Measurements from ENCODE around the gene UXS1. TPM values are rescaled to one million over a fixed set of nuclear protein-coding genes. Genes with fewer than 3 reads are reported as not detected.

Gene UXS1
- total and polyA plus RNA-seq, 2 experiments from 2014 or later = 35.8 to 57.5 TPM

DNA sequence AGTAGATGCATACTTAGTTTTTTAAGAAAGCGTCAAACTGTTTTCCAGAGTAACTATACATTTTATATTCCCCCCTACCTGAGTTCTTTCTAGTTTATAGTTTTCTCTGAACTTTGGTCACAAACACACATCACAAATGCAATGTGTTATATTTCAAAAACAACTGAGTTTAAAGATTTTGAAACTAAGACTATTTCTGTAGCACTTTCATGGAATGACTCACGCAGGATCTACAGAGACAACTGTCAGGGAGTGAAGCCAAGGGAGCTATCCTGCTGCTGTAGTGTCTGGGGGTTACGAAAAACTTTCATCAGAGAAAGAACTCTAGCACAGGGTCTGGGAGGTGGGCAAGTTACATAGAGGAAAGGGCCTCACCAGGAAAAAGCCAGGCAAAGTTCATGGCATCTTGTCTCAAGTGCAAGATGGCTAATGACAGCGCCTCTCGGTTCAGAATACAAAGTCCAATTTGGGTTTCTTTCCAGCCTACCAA is 66.8 kb downstream of the UXS1 start:
- no peaks in the 10 kb centered on the region for H3K79me2 ChIP-seq (ENCODE audit: insufficient read depth)
- no peak overlapping the region for H3K4me3 ChIP-seq
- H3K9me2 ChIP-seq (ENCODE audit: insufficient read depth) = no peaks in the 10 kb centered on the region
- DNase-seq = peak; percentile 32
- H3K27me3 ChIP-seq (replicated peaks; ENCODE audit: insufficient read depth) = no peaks in the 10 kb centered on the region
- peaks cover 5% of the 10 kb centered on the region; the same call in 1 of the 2 replicates for H3K4me1 ChIP-seq (ENCODE audit: insufficient read depth)
- H3K4me2 ChIP-seq (ENCODE audit: unreplicated experiment) = no peak overlapping the region
- in situ Hi-C loops (cut with MboI) = no loop called here
- no peaks in the 10 kb centered on the region for H3K36me3 ChIP-seq (ENCODE audit: low read depth)
- H3K27ac ChIP-seq = no peak overlapping the region
- H2AFZ ChIP-seq = no peak overlapping the region
- no peaks in the 10 kb centered on the region for H3F3A ChIP-seq (ENCODE audit: insufficient read depth)
- no peaks in the 10 kb centered on the region for H3K9me3 ChIP-seq (ENCODE audit: low read depth)
- TF ChIP-seq EZH2 (IDR thresholded peaks at IDR 0.05; ENCODE audit: insufficient read depth, poor library complexity, severe bottlenecking) = no peak
- H4K20me1 ChIP-seq (ENCODE audit: insufficient read depth) = no peaks in the 10 kb centered on the region
- WGBS, 2 experiments (ENCODE audit: low coverage in 1 of 2, low lambda C conversion rate in 2 of 2, missing lambda C conversion rate in 2 of 2) = 95 to 96% methylated on average over 5 of the region's 5 CpGs
- no peak overlapping the region for H3K9ac ChIP-seq

DNA sequence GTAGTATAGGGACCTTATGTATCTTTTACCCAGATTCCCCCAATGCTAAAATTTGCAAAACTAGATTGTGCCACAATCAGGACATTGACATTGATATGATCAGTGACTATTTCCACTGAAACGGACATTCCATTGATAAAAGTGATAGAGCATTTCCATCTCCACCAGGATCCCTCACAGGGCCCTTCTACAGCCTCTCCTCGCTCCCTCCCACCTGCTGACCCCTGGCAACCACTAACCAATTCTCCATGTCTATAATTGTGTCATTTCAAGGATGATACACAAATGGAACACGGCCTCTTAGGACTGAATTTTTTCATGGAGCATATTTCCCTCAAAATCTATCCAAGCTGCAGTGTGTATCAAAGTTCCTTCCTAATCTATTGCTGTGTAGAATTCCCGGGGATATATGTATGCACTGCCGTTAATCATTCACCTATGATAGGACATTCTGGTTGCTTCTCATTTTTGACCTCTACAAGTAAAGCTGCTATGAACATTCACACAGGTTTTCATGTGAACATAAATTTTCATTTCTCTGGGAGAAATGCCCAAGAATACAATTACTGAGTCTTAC is 67.3 kb downstream of the UXS1 start:
- Histone ChIP-seq H3K9me3 (ENCODE audit: low read depth) (no peaks in the 10 kb centered on the region), H3K4me3 (no peak overlapping the region), H2AFZ (no peak overlapping the region), H3K79me2 (ENCODE audit: insufficient read depth) (no peaks in the 10 kb centered on the region), H3K27me3 (replicated peaks; ENCODE audit: insufficient read depth) (no peaks in the 10 kb centered on the region), H3K4me1 (ENCODE audit: insufficient read depth) (peaks cover 5% of the 10 kb centered on the region; the same call in 1 of the 2 replicates), H3K36me3 (ENCODE audit: low read depth) (no peaks in the 10 kb centered on the region), H3K9me2 (ENCODE audit: insufficient read depth) (no peaks in the 10 kb centered on the region), H3K4me2 (ENCODE audit: unreplicated experiment) (no peak overlapping the region), H3F3A (ENCODE audit: insufficient read depth) (no peaks in the 10 kb centered on the region), H3K27ac (no peak overlapping the region), H4K20me1 (ENCODE audit: insufficient read depth) (no peaks in the 10 kb centered on the region), H3K9ac (no peak overlapping the region)
- DNase-seq = no peak
- WGBS, 2 experiments (ENCODE audit: low coverage in 1 of 2, low lambda C conversion rate in 2 of 2, missing lambda C conversion rate in 2 of 2) = 93 to 98% methylated on average over 5 of the region's 5 CpGs
- TF ChIP-seq EZH2 (IDR thresholded peaks at IDR 0.05; ENCODE audit: insufficient read depth, poor library complexity, severe bottlenecking) = no peak
- TF ChIP-seq EZH2phosphoT487 (IDR thresholded peaks at IDR 0.05; ENCODE audit: insufficient read depth, low read depth) = no peak
- in situ Hi-C loops (cut with MboI) = no loop called here

DNA sequence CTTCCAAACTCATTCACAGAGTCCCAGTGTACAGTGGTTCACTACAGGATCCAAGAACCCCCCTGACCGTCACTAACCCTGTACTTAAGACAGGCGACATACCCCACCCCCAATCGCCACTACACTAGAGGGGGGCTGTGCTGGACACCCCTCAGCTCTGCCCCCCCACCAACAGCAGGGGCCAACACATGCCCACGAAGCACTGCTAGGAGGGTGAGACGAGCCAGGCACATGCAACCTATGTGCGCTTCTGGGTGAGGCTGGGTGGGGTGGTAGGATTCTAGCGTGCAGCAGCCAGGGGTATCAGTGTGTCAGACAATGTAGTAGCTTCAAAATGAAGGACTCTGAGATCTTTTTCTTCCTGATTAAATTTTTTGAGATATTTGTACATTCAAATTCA is 67.8 kb downstream of the UXS1 start:
- no peaks in the 10 kb centered on the region for H3K79me2 ChIP-seq (ENCODE audit: insufficient read depth)
- H3K9me3 ChIP-seq (ENCODE audit: low read depth) = no peaks in the 10 kb centered on the region
- no peaks in the 10 kb centered on the region for H3K36me3 ChIP-seq (ENCODE audit: low read depth)
- H3F3A ChIP-seq (ENCODE audit: insufficient read depth) = no peaks in the 10 kb centered on the region
- H3K4me3 ChIP-seq = no peak overlapping the region
- peaks cover 5% of the 10 kb centered on the region; the same call in 1 of the 2 replicates for H3K4me1 ChIP-seq (ENCODE audit: insufficient read depth)
- no peak overlapping the region for H2AFZ ChIP-seq
- H3K27ac ChIP-seq = no peak overlapping the region
- no peak overlapping the region for H3K9ac ChIP-seq
- no peak overlapping the region for H3K4me2 ChIP-seq (ENCODE audit: unreplicated experiment)
- no peak for DNase-seq
- WGBS, 2 experiments (ENCODE audit: low coverage in 1 of 2, low lambda C conversion rate in 2 of 2, missing lambda C conversion rate in 2 of 2) = 96% methylated on average over 7 of the region's 7 CpGs
- H3K27me3 ChIP-seq (replicated peaks; ENCODE audit: insufficient read depth) = no peaks in the 10 kb centered on the region
- in situ Hi-C loops (cut with MboI) = no loop called here
- no peaks in the 10 kb centered on the region for H3K9me2 ChIP-seq (ENCODE audit: insufficient read depth)
- TF ChIP-seq EZH2 (IDR thresholded peaks at IDR 0.05; ENCODE audit: insufficient read depth, poor library complexity, severe bottlenecking) (no peak), EZH2phosphoT487 (IDR thresholded peaks at IDR 0.05; ENCODE audit: insufficient read depth, low read depth) (no peak)
- no peaks in the 10 kb centered on the region for H4K20me1 ChIP-seq (ENCODE audit: insufficient read depth)

DNA sequence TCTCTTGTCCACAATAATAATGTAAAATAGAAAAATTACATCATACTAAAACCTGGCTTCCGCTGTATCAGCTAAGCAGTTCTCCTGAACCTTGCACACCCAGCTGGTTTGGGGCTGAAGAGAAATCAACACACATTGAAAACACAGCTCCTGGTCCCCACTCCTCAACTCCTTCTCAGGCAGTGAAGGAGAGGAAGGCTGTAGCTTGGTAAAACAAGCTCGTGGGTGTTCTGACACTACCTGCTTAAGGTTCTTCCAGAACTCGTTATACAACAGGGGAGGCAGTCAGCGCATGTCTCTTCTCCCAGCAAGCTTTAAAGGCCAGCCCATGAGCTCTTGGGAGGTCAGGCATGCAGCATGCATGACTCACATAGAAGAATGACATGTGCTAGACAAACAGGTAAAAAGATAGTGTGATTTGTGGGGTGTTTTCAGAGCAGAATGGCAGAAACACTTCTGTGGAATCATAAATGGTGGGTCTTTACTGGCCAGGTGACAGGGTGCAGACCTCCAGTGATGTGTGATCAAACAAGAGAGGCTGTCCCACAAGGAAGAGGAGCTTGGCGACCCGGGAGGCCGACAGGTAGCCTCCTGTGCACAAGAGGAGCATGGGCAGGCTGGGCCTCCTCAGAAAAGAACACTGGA is 69.1 kb downstream of the UXS1 start:
- Histone ChIP-seq H3K4me2 (ENCODE audit: unreplicated experiment) (no peak overlapping the region), H3K79me2 (ENCODE audit: insufficient read depth) (no peaks in the 10 kb centered on the region), H3K9me2 (ENCODE audit: insufficient read depth) (no peaks in the 10 kb centered on the region), H3K4me3 (no peak overlapping the region), H2AFZ (no peak overlapping the region), H3K9me3 (ENCODE audit: low read depth) (no peaks in the 10 kb centered on the region), H3K36me3 (ENCODE audit: low read depth) (no peaks in the 10 kb centered on the region), H3K27ac (no peak overlapping the region), H3K9ac (no peak overlapping the region), H3K27me3 (replicated peaks; ENCODE audit: insufficient read depth) (no peaks in the 10 kb centered on the region), H4K20me1 (ENCODE audit: insufficient read depth) (no peaks in the 10 kb centered on the region), H3F3A (ENCODE audit: insufficient read depth) (no peaks in the 10 kb centered on the region), H3K4me1 (ENCODE audit: insufficient read depth) (peaks cover 5% of the 10 kb centered on the region; the same call in 1 of the 2 replicates)
- TF ChIP-seq EZH2 (IDR thresholded peaks at IDR 0.05; ENCODE audit: insufficient read depth, poor library complexity, severe bottlenecking) = no peak
- TF ChIP-seq EZH2phosphoT487 (IDR thresholded peaks at IDR 0.05; ENCODE audit: insufficient read depth, low read depth) = no peak
- DNase-seq = no peak
- in situ Hi-C loops (cut with MboI) = loop anchor here (25.0 kb wide), 1 partner anchor 412 kb away; no protein-coding TSS in a partner anchor
- 95 to 97% methylated on average over 7 of the region's 7 CpGs for WGBS, 2 experiments (ENCODE audit: low coverage in 1 of 2, low lambda C conversion rate in 2 of 2, missing lambda C conversion rate in 2 of 2)

Data from GM23248 (cell line).